HG03457 (cell line): ENCODE data around the gene RIN1.

ENCODE experiments used
- ATAC-seq: cut with Tn5 transposase; IDR thresholded peaks from one replicate; pipeline ENCODE4 v1.9.1; 2021; ENCODE audit warnings: moderate number of reproducible peaks; ENCODE audit not compliant: unreplicated experiment

RIN1 gene

GRCh38 chr11:66302656-66303055 lies 33.6 kb downstream of the RIN1 start:
- no peak for ATAC-seq

GRCh38 chr11:66299186-66299585 lies 37.0 kb downstream of the RIN1 start:
- no peak for ATAC-seq

DNA sequence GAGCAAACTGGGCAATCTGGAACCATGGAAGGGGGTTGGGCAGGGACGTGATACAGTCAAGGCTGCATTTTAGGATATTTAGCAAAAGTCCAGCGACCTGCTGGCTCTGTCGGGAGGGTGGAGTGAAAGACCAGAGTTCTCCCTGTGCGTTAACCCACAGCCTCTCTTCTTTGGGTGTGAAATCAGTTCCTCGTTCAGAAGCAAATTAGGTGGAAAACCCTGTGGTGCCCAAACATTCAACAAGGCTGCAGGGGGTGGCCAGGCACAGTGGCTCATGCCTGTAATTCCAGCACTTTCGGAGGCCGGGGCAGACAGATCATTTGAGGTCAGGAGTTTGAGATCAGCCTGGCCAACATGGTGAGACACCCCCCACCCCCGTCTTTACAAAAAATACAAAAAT lies 38.6 kb downstream of the RIN1 start:
- ATAC-seq: no peak

DNA sequence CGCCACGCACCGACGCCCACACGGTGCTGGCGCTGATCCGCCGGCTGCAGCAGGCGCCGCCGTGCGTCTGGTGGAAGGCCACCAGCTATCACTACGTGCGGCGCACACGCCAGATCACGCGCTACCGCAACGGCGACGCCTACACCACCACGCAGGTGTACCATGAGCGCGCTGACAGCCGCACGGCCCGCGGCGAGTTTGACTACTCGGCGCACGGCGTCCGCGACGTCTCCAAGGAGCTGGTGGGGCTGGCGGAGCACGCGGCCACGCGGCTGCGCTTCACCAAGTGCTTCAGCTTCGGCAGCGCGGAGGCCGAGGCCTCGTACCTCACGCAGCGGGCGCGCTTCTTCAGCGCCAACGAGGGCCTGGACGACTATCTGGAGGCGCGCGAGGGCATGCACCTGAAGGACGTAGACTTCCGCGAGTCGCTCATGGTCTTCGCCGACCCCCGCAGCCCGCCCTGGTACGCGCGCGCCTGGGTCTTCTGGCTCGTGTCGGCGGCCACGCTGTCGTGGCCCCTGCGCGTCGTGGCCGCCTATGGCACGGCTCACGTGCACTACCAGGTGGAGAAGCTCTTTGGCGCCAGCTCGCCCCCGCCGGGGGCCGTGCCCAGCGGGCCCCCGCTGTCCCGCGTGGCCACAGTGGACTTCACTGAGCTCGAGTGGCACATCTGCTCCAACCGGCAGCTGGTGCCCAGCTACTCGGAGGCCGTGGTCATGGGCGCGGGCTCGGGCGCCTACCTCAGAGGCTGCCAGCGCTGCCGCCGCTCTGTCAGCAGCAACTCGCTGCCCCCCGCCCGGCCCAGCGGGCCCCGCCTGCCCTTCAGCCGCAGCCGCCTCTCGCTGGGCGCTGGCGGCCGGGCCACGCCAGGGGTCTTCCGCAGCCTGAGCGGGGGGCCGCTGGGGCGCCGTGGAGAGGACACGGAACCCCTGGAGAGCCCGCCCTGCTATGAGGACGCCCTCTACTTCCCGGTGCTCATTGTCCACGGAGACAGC lies 41.3 kb downstream of the RIN1 start:
- no peak for ATAC-seq

DNA sequence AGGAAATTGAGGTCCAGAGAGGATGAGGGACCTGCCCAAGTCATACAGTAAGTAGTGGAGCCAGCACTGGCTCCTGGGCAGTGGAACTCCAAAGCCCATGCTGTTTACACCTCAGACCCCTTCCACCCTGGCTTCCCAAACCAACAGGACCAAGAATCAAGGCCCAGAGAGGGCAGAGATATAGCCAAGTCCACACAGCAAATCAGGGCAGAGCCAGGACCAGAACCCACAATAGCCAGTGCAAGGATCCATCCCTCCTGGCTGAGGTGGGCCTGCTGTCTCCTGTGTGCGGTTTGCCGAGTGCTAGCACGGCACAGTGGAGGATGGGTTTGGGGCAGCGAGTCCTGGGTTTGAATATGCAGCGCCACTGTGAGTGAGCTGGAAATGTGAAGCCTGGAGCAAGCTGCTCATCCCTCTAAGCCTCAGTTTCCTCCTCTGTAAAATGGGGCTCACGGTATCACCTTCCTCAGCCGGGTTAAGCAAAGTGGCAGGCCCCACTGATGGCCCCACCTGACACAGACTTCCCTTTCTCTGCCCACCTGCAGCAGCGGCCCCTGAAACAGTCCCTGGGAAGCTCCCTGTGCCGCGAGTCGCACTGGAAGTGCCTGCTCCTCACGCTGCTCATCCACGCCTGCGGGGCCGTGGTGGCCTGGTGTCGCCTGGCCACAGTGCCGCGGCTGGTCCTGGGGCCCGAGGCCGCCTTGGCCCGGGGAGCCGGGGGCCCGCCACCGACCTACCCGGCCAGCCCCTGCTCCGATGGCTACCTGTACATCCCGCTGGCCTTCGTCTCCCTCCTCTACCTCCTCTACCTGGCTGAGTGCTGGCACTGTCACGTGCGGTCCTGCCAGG lies 42.2 kb downstream of the RIN1 start:
- no peak for ATAC-seq

GRCh38 chr11:66293352-66293751 lies 42.9 kb downstream of the RIN1 start:
- no peak for ATAC-seq

GRCh38 chr11:66292543-66293332 lies 43.5 kb downstream of the RIN1 start:
- ATAC-seq: no peak

DNA sequence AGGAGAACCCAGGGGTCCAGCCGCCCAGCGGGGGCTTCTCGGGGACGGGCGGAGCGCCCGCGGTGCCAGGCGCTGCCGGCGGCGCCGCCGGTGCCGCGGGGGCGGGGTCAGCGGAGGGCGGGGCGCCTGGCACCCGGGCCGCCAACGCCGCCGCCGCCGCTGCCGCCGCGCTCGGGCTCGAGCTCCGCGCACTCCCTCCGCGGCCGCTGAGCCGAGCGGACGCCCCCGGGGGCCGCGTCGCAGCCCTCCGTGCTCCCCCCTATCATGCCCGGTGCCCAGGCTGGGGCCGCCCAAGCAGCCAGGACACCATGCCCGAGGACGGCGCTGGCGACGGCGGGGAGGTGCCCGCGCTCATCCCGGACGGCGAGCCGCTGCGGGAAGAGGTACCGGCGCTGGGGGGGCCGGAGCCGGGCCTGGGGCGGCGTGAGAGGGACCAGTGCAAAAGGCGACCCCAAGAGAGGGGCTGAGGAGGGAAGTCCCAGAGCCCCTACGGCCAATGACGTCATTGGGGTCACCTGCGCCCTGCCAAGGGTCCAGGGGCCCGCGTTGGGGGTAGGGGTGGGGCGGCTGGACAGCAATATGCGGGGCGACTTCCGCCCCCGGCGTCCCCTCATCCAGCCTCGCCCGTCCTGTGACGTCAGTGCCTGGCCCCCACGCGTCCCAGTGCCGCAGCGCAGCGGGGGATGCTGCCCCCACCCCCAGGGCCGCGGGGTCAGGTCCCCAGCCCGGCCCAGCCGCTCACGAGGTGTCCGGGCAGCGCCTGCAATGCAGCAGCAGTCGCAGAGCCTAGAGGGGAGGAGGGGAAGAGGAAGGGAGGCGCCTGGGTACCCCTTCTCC lies 44.3 kb downstream of the RIN1 start, which contains the start of gene TMEM151A:
TMEM151A (plus strand) TSS at position 189 of the 837 bp plus-strand sequence; CDS start at position 309, 120 bp downstream.
- ATAC-seq: no peak

- no peak for ATAC-seq
Measured at GRCh38 chr11:66291303-66291705, 44.9 kb downstream of the RIN1 start.

GRCh38 chr11:66290330-66290621 lies 46.0 kb downstream of the RIN1 start:
- no peak for ATAC-seq

- peak; percentile 26 for ATAC-seq
Measured at GRCh38 chr11:66289548-66290329, 46.5 kb downstream of the RIN1 start.

GRCh38 chr11:66288671-66289547 lies 47.3 kb downstream of the RIN1 start, which contains the start of gene YIF1A:
YIF1A (minus strand) TSS chr11:66289143; CDS start chr11:66288985, 158 bp downstream.
- ATAC-seq: peak; percentile 67

GRCh38 chr11:66287889-66288670 lies 48.2 kb downstream of the RIN1 start:
- no peak for ATAC-seq

DNA sequence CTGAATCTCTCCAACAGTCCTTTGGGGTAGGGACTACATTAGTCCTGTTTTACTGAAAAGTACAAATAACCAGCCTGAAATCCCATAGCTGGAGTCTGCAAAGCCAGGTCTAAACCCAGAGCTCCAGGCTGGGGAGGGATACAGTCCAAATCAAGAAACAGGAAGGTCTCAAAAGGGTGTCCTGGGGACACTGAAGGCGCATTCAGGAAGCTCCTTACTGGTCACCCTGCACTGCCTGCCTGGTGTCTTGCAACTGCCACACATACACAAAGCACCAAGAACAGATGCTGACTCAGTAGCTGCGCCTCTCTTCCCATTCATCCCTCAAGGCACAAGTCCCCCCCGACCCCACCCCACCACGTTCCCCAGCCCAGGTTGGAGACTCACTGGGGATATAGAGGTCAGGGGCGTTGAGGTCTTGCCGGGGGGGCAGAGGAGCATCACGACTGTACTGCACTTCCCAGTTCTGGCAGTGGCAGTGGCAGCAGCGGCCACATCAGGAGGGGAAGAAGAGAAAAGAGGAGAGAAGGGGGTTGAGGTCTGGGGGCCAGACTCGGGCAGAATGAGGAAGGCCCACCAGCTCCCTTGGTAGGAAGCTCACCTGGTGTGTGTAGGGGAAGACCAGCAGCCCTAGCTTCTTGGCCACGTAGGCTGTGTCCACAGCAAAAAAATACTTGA lies 48.9 kb downstream of the RIN1 start:
- no peak for ATAC-seq

- no peak for ATAC-seq
Measured at GRCh38 chr11:66286699-66287098, 49.5 kb downstream of the RIN1 start.

DNA sequence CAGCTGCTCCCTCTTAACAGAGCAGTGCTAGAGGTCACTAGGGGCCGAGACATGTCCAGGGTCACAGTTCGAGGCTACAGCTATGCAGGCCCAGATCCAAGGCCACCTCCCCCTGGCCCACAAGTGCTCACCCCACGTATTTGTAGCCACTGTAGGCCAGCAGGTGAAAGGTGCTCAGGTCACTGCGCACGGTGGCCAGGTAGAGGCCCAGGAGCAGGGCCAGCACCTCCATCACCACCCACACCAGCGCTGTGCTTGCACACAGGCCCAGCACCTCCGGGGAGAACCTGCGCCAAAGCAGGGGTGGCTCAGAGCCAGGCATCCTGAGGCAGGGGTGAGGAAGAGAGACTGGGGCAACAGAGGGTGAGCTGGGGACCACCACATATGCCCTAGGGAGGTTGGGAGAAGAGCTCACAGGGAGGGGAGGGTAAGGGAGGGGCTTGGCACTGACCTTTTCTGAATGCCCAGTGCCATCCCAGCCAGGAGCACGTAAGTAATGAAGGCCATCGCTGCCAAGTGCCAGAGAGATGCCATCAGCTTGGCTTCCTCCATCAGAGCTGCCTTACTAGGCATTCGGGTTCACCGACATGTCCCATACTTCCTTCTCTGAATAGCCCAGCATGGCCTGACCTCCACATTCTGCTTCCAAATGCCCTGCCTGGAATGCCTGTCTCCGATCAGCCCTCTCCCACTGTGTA lies 50.8 kb downstream of the RIN1 start:
- no peak for ATAC-seq
